AG20443 (cell line): Measurements from ENCODE around the gene LKAAEAR1.
"Not testable (repeated sequence)": the region's sequence is repeated elsewhere in the genome, so short reads cannot be mapped to it uniquely, and the experiment has no call there.

Experiments
- DNase-seq: peaks from one replicate; pipeline ENCODE4 v3.0.0; 2012; ENCODE audit warnings: low spot score, mixed read lengths

LKAAEAR1 gene

GRCh38 chr20:64098471-64099013 lies 14.3 kb upstream of the LKAAEAR1 start:
- no peak for DNase-seq

GRCh38 chr20:64096535-64096934 lies 12.3 kb upstream of the LKAAEAR1 start:
- DNase-seq = no peak

- DNase-seq = no peak
These were observed 11.7 kb upstream of the LKAAEAR1 start for GRCh38 chr20:64095927-64096326.

GRCh38 chr20:64095455-64095854 lies 11.3 kb upstream of the LKAAEAR1 start:
- no peak for DNase-seq

GRCh38 chr20:64093013-64093503 lies 8.9 kb upstream of the LKAAEAR1 start:
- DNase-seq = no peak

GRCh38 chr20:64092258-64093012 lies 8.2 kb upstream of the LKAAEAR1 start:
- no peak for DNase-seq

- DNase-seq = no peak
These were observed 7.6 kb upstream of the LKAAEAR1 start for GRCh38 chr20:64091770-64092169.

- no peak for DNase-seq
These were observed 7.1 kb upstream of the LKAAEAR1 start for GRCh38 chr20:64091340-64091739.

- no peak for DNase-seq
These were observed 6.0 kb upstream of the LKAAEAR1 start for GRCh38 chr20:64090165-64090564.

- not testable (repeated sequence) for DNase-seq
These were observed 4.4 kb upstream of the LKAAEAR1 start for GRCh38 chr20:64088586-64088985.

- DNase-seq = not testable (repeated sequence)
These were observed 3.1 kb upstream of the LKAAEAR1 start for GRCh38 chr20:64087226-64087825.

- DNase-seq = no peak
These were observed 2.6 kb upstream of the LKAAEAR1 start for GRCh38 chr20:64086801-64087200.

GRCh38 chr20:64084685-64085152 lies 521 bp upstream of the LKAAEAR1 start:
- DNase-seq = no peak

GRCh38 chr20:64083378-64083803 lies 807 bp downstream of the LKAAEAR1 start:
- DNase-seq = peak; percentile 88

GRCh38 chr20:64082820-64083377 lies 1.3 kb downstream of the LKAAEAR1 start:
- no peak for DNase-seq

- DNase-seq = no peak
These were observed 2.0 kb downstream of the LKAAEAR1 start for GRCh38 chr20:64082126-64082731.

- DNase-seq = no peak
These were observed 2.6 kb downstream of the LKAAEAR1 start for GRCh38 chr20:64081624-64081964.

- DNase-seq = no peak
These were observed 3.2 kb downstream of the LKAAEAR1 start for GRCh38 chr20:64080813-64081623.

- no peak for DNase-seq
These were observed 4.0 kb downstream of the LKAAEAR1 start, which contains the start of gene OPRL1 for GRCh38 chr20:64080013-64080812. Gene OPRL1 (plus strand): TSS chr20:64080082. CDS start chr20:64092721, 12,639 bp downstream.

GRCh38 chr20:64079273-64080012 lies 4.8 kb downstream of the LKAAEAR1 start, which contains the start of gene RGS19:
Gene RGS19 (minus strand): TSS chr20:64079518. CDS start chr20:64076886, 2,632 bp downstream.
- peak; percentile 91 for DNase-seq
